B cell (primary cell): ENCODE data around the gene TLK2.
"Not testable (repeated sequence)": the region's sequence is repeated elsewhere in the genome, so short reads cannot be mapped to it uniquely, and the experiment has no call there.

Experiments
- EZH2 ChIP-seq: IDR thresholded peaks from 2 replicates; pipeline ENCODE4 v1.6.1; 2012; ENCODE audit warnings: borderline replicate concordance, low read depth, mild to moderate bottlenecking, moderate library complexity, low read length; ENCODE audit not compliant: insufficient read depth, poor library complexity, severe bottlenecking
- TF ChIP-seq, protein P1 (sequence below): fragments of 200-600 bp; IDR thresholded peaks from one replicate; pipeline ENCODE4 v1.8.0; 2022; ENCODE audit warnings: antibody characterized with exemption, mild to moderate bottlenecking

DNA sequence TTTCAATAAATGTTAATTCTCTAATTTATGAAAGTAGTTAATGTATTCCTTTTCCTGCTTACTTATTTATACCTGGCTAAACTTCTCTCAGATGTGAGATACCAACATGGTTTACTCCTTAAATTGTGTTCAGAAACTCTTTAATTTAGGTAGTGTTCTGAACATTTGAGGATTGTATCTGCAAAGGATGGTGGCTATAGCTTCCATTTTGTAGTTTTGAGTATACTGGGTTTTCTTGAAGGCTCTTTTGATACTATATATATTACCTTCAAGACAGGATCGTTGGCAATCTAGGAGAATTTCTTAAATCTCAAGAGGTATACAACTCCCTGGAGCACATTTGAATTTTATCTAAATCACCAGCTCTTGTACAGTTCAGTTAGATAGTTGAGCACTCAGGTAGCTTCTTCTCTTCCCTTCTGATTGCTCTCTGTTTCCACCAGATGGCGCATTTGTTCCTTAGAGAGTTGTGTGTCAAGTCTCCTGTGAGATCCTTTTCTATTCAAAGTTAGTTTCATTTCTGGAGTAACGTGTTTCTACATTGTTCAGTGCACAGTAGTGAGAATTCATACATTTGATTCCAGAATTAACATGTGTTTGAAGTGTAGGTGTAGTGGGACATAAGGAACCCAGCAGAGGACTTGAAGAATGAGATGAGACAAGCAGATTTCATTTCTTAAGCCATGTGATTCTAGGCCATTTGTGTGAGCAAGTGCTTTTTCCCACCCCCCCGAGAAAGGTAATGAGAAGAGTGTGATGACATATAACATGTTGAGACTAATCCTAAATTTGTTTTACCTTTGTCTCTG lies 74.4 kb downstream of the TLK2 start:
- TF ChIP-seq, protein P1, sequence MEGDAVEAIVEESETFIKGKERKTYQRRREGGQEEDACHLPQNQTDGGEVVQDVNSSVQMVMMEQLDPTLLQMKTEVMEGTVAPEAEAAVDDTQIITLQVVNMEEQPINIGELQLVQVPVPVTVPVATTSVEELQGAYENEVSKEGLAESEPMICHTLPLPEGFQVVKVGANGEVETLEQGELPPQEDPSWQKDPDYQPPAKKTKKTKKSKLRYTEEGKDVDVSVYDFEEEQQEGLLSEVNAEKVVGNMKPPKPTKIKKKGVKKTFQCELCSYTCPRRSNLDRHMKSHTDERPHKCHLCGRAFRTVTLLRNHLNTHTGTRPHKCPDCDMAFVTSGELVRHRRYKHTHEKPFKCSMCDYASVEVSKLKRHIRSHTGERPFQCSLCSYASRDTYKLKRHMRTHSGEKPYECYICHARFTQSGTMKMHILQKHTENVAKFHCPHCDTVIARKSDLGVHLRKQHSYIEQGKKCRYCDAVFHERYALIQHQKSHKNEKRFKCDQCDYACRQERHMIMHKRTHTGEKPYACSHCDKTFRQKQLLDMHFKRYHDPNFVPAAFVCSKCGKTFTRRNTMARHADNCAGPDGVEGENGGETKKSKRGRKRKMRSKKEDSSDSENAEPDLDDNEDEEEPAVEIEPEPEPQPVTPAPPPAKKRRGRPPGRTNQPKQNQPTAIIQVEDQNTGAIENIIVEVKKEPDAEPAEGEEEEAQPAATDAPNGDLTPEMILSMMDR: peak; percentile 70
- not testable (repeated sequence) for TF ChIP-seq EZH2
